Gastroesophageal sphincter (tissue), 4 donors: Measurements from ENCODE around the gene PELI1. TPM values are rescaled to one million over a fixed set of nuclear protein-coding genes. Genes with fewer than 3 reads are reported as not detected.
"Not testable (repeated sequence)": the region's sequence is repeated elsewhere in the genome, so short reads cannot be mapped to it uniquely, and the experiment has no call there.

Source experiments
- ATAC-seq: fragments of 150-250 bp; one replicate; pipeline ENCODE4 v1.9.1; 2016; ENCODE audit warnings: mild to moderate bottlenecking, moderate library complexity
- H3K27ac ChIP-seq, 4 donors: fragments of 200-600 bp; sonication (generic) in 3 of 4; 1 replicate in 3 of 4; 2 replicates in 1 of 4; pipeline ENCODE4 v1.5.1; 2016 to 2019
- H3K27me3 ChIP-seq: fragments of 200-600 bp; sonication (generic); one replicate; pipeline ENCODE4 v1.5.1; 2019
- H3K36me3 ChIP-seq, 2 donors: fragments of 200-600 bp; sonication (generic); one replicate each; pipeline ENCODE4 v1.5.1; 2019; ENCODE audit warnings: control low read depth in 1 of 2
- H3K4me1 ChIP-seq, 3 donors: fragments of 200-600 bp; sonication (generic); 1 replicate in 2 of 3; 2 replicates in 1 of 3; pipeline ENCODE4 v1.5.1; 2016 to 2019; ENCODE audit warnings: control low read depth in 2 of 3
- H3K4me3 ChIP-seq, 2 donors: fragments of 200-600 bp; sonication (generic); one replicate each; pipeline ENCODE4 v1.5.1; 2019; ENCODE audit warnings: mild to moderate bottlenecking in 1 of 2, moderate library complexity in 1 of 2
- H3K9me3 ChIP-seq, 3 donors: fragments of 200-600 bp; sonication (generic); one replicate each; pipeline ENCODE4 v1.5.1; 2017 to 2019; ENCODE audit warnings: control low read depth in 2 of 3
- CTCF ChIP-seq, 4 experiments: fragments of 200-600 bp in 2 of 4; fragments of 450-650 bp in 2 of 4; sonication (generic) in 1 of 4; IDR thresholded peaks; one replicate each; pipeline ENCODE4 v1.5.1; 2017 to 2019; ENCODE audit warnings: antibody characterized with exemption in 4 of 4, mild to moderate bottlenecking in 2 of 4, moderate library complexity in 2 of 4
- EP300 ChIP-seq: sonication (generic); formaldehyde crosslinking; IDR thresholded peaks from one replicate; pipeline ENCODE4 v1.6.1; 2017; ENCODE audit warnings: antibody characterized with exemption, mild to moderate bottlenecking
- POLR2A ChIP-seq, 2 donors: fragments of 450-650 bp; IDR thresholded peaks; one replicate each; pipeline ENCODE4 v1.6.1; 2017; ENCODE audit warnings: antibody characterized with exemption in 2 of 2, mild to moderate bottlenecking in 2 of 2, moderate library complexity in 1 of 2
- POLR2AphosphoS5 ChIP-seq: sonication (generic); formaldehyde crosslinking; IDR thresholded peaks from one replicate; pipeline ENCODE4 v1.6.1; 2017; ENCODE audit warnings: antibody characterized with exemption
- WGBS, 2 donors: methylation state at CpG; one replicate each; pipeline ENCODE4 v1.1.5; 2018; ENCODE audit warnings: low coverage in 1 of 2; 5-methylcytosine and 5-hydroxymethylcytosine counted together
- total RNA-seq, 4 donors: library from RNA; depleted of rRNA; stranded (reverse); fragments of >200 nt; gene quantifications; one replicate each; pipeline ENCODE4 v1.1.0, GENCODE V29; 2016

Gene PELI1
- total RNA-seq, 4 donors from 2014 or later = 13.1 to 22.4 (median 20.5) TPM

- Histone ChIP-seq H3K27me3 (no peaks in the 10 kb centered on the region), H3K36me3 (peaks cover 0 to 17% of the 10 kb centered on the region in 2 donors), H3K4me3 (no peak overlapping the region), H3K27ac (no peak overlapping the region), H3K4me1 (peaks cover 0 to 80% (median 14%) of the 10 kb centered on the region in 3 donors), H3K9me3 (no peaks in the 10 kb centered on the region)
- ATAC-seq = no peak
- TF ChIP-seq EP300 = no peak
- no peak for TF ChIP-seq POLR2A (IDR thresholded peaks at IDR 0.05)
- TF ChIP-seq POLR2AphosphoS5 = no peak
- no peak for TF ChIP-seq CTCF (IDR thresholded peaks at IDR 0.05)
- WGBS, 2 donors = 9 to 25% methylated on average over 1 of the region's 1 CpG
Measured at GRCh38 chr2:64104933-64105332, 39.3 kb downstream of the PELI1 start.

- 77% methylated on average over 3 of the region's 7 CpGs; no CpG with 5 or more reads in 1 of the 2 donors for WGBS, 2 donors
- Histone ChIP-seq H3K36me3 (peaks cover 0 to 32% of the 10 kb centered on the region in 2 donors), H3K4me1 (peaks cover 0 to 62% (median 10%) of the 10 kb centered on the region in 3 donors)
- not testable (repeated sequence) for H3K27me3 ChIP-seq, H3K4me3 ChIP-seq, H3K9me3 ChIP-seq, H3K27ac ChIP-seq, ATAC-seq
Measured at GRCh38 chr2:64102736-64103135, 41.5 kb downstream of the PELI1 start.

GRCh38 chr2:64101141-64101591 is 43.1 kb downstream of the PELI1 start:
- TF ChIP-seq POLR2AphosphoS5 = no peak
- no peak for TF ChIP-seq EP300
- no peak for TF ChIP-seq POLR2A (IDR thresholded peaks at IDR 0.05)
- no peak for TF ChIP-seq CTCF (IDR thresholded peaks at IDR 0.05)
- no peaks in the 10 kb centered on the region for H3K27me3 ChIP-seq
- no peak overlapping the region for H3K4me3 ChIP-seq
- H3K9me3 ChIP-seq = no peaks in the 10 kb centered on the region
- H3K27ac ChIP-seq = no peak overlapping the region
- ATAC-seq = no peak
- H3K4me1 ChIP-seq = peaks cover 0 to 48% (median 9%) of the 10 kb centered on the region in 3 donors
- H3K36me3 ChIP-seq = peaks cover 0 to 40% of the 10 kb centered on the region in 2 donors

- not testable (repeated sequence) for H3K27me3 ChIP-seq, H3K9me3 ChIP-seq, H3K27ac ChIP-seq, ATAC-seq, H3K4me3 ChIP-seq
- whole genome bisulfite sequencing, 2 donors = 93 to 94% methylated on average over 3 to 8 of the region's 8 CpGs
- peaks cover 0 to 43% (median 3%) of the 10 kb centered on the region in 3 donors for H3K4me1 ChIP-seq
- H3K36me3 ChIP-seq = peaks cover 0 to 40% of the 10 kb centered on the region in 2 donors
Measured at GRCh38 chr2:64100584-64100983, 43.6 kb downstream of the PELI1 start.

DNA sequence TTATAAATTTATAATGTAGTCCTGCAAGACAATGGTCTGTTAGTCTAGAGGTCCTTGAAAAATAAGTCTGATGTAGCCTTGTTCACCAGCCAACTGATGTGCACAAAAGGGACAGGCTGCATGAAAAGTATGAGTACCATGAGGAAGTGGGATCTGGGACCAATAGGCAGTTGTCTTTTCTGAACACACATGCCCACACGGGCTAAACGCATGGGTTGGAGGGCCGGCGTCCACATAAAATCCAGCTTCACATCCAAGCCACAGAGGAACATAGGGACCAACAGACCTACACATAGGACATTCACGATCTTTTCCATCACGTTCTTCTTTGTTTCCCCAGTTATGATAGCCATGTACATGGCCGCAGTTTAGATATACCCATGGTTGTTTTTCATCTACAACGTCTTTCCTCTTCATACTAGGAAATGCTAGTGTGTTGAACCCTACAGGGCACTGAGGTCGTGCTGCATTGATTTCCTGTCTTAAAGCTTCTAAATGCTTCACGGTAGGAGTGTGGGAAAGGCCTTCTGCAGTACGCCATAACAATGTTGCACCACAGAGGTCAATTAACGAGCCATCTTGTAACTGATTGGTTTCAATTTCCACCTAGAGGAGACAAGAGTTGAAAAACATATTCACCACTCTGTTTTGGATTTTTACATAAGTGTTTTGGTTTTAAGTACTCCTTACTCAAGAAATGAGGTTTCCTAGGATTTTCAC is 49.4 kb downstream of the PELI1 start:
- WGBS, 2 donors = 90 to 93% methylated on average over 6 to 12 of the region's 12 CpGs
- Histone ChIP-seq H3K4me1 (peaks cover 0 to 3% (median 0%) of the 10 kb centered on the region in 3 donors), H3K36me3 (peaks cover 3 to 70% of the 10 kb centered on the region in 2 donors), H3K27me3 (no peaks in the 10 kb centered on the region), H3K4me3 (no peak overlapping the region), H3K9me3 (peaks cover 0 to 5% (median 0%) of the 10 kb centered on the region in 3 donors), H3K27ac (no peak overlapping the region)
- no peak for ATAC-seq
- TF ChIP-seq POLR2AphosphoS5 (no peak), EP300 (no peak), POLR2A (IDR thresholded peaks at IDR 0.05) (no peak), CTCF (IDR thresholded peaks at IDR 0.05) (no peak)

GRCh38 chr2:64093341-64093740 is 50.9 kb downstream of the PELI1 start:
- no peak for TF ChIP-seq CTCF (IDR thresholded peaks at IDR 0.05)
- no peak for TF ChIP-seq EP300
- no peak for TF ChIP-seq POLR2AphosphoS5
- no peak for TF ChIP-seq POLR2A (IDR thresholded peaks at IDR 0.05)
- peaks cover 0 to 3% (median 0%) of the 10 kb centered on the region in 3 donors for H3K4me1 ChIP-seq
- no peaks in the 10 kb centered on the region for H3K27me3 ChIP-seq
- peaks cover 0 to 5% (median 0%) of the 10 kb centered on the region in 3 donors for H3K9me3 ChIP-seq
- 67% methylated on average over 3 to 4 of the region's 4 CpGs for WGBS, 2 donors
- no peak overlapping the region for H3K27ac ChIP-seq
- H3K4me3 ChIP-seq = no peak overlapping the region
- ATAC-seq = no peak
- peaks cover 3 to 55% of the 10 kb centered on the region in 2 donors for H3K36me3 ChIP-seq
